ENCODE results near the gene NTRK2.
A peak's percentile ranks its signal among the peaks of the same experiment; 100 is the strongest.

The NTRK2 gene

DNA sequence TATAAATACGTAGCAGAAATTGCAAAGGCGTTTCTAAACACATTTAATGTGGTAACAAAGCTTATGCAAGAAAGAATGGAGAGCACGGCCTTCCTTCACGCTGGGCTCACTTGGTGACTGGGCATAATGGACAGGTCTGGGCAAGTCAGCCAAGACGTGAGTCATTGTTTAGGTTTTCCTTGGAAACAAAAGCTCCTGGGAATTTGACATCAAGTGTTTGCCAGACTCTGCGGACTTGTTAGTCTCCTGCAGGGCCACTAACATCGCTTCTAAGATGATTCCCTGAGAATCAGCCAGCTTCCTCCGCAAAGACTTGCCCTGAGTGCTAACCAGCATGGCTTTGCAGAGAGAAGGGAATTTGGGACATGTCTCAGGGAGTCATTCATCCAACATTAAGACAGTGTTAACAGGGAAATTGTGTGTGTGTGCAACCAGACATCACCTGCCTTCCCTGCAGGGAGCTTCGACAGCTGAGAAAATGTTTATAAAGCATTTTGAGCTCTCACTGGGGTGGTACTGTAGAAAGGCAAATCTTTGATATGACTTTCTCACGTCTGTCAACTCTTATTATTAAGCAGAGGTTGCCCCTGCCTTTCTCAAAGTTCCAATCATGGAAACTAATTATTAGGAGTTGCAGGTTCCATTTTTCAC is 182.5 kb downstream of the NTRK2 start:
- DNase-seq (ENCODE audit: low spot score): peak; percentile 89

DNA sequence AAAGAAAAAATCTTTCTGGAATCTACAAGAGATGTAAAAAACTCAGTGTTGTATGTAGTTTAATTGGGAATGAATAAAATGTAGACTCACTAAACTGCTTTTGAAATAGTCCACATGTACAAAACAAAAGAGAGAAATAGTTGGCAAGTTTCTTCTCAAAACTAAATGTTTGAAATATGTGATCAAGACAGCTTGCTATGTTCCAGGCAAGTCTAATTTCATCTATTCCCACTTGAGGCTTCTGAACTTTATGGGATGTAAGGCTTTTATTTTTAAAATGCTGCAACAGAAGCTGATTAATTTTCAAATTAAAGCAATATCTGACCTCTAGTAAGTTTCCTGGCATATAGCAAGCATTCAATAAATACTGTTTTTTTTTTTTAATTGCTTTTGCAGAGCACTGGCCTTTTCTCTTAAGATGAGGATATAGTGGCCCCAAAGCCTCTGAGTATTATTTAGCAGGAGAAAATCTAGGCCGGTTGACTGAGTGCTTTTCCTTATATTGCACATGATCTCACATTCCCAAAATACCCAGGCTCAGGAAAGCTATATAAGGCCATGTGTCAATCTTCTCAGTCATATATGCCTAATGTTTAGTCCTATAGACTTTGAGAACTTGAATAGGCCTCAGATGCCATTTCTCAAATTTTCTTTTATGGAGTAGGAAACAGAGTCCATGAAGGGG is 183.2 kb downstream of the NTRK2 start:
- DNase-seq (ENCODE audit: low spot score): no peak

DNA sequence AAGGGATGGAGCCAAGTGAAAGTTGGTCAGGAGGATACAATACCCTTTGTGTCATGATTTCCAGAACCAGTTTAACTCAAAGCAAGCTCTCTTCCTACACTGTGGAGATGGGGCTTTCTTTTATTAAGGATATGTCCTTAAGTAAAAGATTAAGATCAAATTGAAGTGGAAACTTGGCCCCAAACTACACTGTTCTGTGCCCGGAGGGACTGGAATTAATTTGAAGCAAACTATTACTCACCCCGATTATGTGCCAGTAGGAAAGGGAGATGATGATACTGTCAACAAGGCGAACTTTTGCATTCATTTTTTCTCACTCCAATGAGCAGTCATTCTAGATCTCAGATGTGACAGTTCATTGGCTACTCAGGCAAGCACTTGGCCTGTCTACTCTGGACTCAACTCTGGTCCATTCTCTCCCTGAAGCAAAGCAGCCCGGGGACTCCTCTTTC is 186.7 kb downstream of the NTRK2 start:
- DNase-seq (ENCODE audit: low spot score): peak; percentile 49

DNA sequence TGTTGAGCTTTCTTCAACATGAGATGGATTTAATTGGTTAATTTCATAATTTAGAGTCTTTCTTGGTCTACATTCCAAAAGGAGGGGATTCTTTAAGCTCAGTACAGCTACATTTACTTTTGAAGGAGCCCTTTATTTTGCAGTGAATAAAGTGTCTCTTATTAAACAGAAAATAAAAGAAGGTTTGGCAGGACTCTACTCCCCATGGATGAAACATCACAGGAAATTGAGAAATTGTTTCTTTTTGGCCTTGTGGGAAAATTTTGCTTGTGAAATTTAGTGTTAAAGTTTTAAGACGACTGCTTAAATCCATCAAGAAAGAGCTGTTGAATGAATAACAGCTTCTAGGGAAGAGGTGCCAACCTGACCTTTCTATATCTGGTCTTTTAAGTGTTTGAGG is 187.7 kb downstream of the NTRK2 start:
- no peak for DNase-seq (ENCODE audit: low spot score)

DNA sequence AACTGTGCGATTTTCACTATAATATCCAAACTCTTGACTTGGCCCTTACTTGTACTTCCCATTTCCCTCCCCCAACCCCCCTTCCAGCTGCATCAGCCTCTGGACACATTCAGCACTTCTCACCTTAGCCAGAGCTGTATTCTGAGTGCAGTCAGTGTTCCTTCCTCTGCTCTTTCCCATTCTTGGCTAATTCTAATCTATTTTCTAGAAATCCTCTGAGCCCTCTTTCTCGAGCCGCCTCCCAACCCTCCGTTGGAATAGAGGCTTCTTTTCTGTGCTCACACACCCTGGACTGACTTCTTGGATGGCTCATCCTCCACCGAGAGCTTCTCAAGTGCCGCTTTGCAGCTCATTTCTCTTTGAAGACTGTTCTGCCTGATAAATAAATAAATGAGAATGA is 188.8 kb downstream of the NTRK2 start:
- DNase-seq (ENCODE audit: low spot score): no peak

GRCh38 chr9:84860249-84861115 is 191.0 kb downstream of the NTRK2 start:
- DNase-seq (ENCODE audit: low spot score): no peak

DNA sequence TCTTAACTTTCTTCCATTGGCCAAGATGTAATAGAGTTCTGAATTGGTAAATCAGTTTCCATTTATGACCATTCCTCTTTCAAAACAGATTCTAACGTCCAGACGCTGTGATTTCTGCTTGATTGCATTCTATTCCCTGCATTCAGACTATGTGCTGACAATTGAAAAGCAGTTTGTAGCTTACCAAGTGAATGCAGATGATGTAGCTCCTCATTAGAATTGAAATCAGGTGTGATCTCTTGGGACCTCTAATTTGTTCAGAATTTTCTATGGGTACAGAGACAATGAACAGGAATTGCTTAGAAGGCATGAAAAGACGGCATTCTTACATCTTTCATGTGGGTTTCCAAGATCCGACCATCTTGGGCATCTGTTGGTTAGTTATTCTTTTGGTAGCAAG is 191.9 kb downstream of the NTRK2 start:
- DNase-seq (ENCODE audit: low spot score): no peak

GRCh38 chr9:84862308-84862707 is 192.8 kb downstream of the NTRK2 start:
- no peak for DNase-seq (ENCODE audit: low spot score)

DNA sequence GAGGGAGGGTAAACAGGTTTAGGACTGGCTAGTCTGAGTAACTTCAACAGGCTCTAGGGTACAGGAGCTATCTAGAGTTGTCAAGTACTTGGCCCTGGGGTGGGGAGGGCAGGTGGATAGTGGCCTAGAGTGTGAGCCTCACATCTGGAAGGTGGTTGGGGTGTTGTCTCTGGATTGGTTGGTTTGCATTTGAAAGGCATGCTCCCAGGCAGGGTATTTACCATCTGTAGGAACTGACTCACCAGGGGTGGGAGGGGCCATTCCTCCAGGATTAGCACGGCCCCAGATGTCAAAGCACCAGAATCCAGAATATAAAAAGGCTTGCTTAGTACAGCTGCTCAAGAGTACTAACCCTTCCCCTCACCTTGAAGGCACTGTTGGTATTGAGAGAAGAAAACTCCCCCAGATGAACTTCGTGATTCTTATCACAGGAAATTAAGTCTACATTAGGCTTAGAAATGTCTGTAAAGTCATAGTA is 193.3 kb downstream of the NTRK2 start:
- DNase-seq (ENCODE audit: low spot score): peak; percentile 88

GRCh38 chr9:84863372-84863771 is 193.8 kb downstream of the NTRK2 start:
- DNase-seq (ENCODE audit: low spot score): no peak

DNA sequence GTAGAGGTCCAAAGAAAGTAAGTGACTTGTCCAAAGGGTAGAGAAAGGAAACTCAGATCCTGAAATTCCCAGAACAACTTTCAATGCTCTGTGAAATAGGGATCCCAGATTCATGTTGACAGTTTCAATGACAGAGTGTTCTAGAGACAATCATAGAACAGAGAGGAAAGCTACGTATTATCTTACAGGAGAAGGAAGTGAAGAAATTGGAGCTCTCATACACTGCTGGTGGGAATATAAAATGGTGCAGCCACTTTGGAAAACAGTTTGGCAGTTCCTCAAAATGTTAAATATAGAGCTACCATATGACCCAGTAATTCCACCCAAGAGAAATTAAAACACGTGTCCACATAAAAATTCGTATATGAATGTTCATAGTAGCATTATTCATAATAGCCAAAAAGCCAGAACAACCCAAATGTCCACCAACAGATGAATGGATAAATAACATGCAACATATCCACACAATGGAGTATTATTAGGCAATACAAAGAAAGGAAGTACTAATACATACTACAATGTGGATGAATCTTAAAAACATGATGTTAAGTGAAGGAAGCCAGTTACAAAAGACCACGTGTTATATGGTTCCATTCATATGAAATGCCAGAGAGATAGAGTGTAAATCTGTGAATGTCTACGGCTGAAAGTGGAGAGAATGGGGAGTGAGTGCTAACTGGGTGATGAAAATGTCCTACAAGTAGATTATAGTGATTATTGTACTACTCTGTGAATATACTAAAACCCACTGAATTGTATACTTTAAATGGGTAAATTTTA is 197.1 kb downstream of the NTRK2 start:
- DNase-seq (ENCODE audit: low spot score): no peak

DNA sequence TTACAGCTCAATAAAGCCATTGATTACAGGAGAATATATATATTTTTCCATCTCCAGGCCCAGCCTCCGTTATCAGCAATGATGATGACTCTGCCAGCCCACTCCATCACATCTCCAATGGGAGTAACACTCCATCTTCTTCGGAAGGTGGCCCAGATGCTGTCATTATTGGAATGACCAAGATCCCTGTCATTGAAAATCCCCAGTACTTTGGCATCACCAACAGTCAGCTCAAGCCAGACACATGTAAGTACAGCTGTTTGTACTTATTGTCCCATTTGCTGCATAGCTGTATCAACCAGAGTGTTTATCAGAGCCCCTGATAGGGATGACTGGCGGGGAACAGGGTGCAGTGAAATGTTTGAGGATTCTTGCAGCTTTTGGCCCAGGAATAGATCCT is 197.7 kb downstream of the NTRK2 start:
- no peak for DNase-seq (ENCODE audit: low spot score)

- no peak for DNase-seq (ENCODE audit: low spot score)
These were observed 199.6 kb downstream of the NTRK2 start for GRCh38 chr9:84869091-84869490.

DNA sequence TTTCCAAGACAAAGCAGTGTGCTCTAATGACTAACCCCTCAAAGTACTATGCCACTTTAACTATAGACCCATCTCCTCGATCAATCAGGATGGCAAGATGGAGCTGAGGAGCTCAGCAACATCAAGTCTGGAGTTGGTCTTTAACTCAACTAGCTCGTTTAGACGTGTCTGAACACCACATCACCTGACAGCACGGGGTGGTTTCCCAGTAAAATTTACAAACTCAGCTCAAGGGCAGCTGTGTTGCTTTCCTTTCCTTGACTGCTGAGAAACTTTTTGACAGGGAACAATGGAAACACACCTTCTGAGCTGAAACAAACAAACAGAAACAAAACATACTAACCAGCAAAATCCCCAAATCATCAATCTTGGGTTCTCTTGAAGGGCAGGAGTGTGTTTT is 202.5 kb downstream of the NTRK2 start:
- DNase-seq (ENCODE audit: low spot score): no peak

DNA sequence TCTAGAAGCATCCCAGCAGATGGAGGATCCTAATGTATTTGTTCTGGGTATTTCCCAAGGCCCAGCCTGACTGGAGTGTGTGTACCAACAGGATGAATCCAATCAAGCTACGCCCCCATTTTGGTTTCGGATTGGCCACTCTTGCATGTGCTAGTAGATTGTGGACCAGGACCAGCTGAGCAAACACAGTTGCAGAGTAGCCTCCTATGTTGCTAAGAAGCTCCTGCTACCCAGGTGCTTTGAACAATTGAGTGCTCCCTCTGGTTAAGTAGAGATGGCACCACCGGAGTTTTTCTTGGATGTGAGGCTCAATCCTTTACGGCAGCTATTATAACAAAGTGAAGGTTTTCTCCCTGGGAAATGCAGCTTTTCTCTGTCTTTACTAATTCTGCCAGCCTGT is 204.5 kb downstream of the NTRK2 start:
- DNase-seq (ENCODE audit: low spot score): no peak

GRCh38 chr9:84874596-84874995 is 205.1 kb downstream of the NTRK2 start:
- peak; percentile 25 for DNase-seq (ENCODE audit: low spot score)

GRCh38 chr9:84875193-84875592 is 205.7 kb downstream of the NTRK2 start:
- no peak for DNase-seq (ENCODE audit: low spot score)

DNA sequence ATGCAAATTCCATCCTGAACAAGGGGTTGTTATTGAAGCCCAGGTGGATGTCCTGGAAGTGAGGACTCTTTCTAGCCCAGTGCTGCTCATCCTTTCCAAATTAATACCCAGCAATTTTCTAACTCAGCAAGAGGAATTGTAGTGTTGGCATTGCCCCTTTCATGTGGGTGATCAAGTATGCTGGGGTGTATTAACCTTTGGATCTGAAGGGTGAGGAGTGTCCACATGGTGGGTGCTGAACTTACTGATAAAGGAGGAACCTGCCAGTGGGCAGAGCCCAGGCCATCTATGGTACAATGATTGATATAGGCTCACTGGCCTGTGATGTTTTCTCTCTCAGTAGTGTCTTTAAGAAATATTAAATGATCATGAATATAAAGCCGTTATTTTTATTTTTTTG is 210.1 kb downstream of the NTRK2 start:
- DNase-seq (ENCODE audit: low spot score): no peak

GRCh38 chr9:84880835-84881234 is 211.3 kb downstream of the NTRK2 start:
- DNase-seq (ENCODE audit: low spot score): no peak

GRCh38 chr9:84886866-84887265 is 217.3 kb downstream of the NTRK2 start:
- DNase-seq (ENCODE audit: low spot score): no peak

DNA sequence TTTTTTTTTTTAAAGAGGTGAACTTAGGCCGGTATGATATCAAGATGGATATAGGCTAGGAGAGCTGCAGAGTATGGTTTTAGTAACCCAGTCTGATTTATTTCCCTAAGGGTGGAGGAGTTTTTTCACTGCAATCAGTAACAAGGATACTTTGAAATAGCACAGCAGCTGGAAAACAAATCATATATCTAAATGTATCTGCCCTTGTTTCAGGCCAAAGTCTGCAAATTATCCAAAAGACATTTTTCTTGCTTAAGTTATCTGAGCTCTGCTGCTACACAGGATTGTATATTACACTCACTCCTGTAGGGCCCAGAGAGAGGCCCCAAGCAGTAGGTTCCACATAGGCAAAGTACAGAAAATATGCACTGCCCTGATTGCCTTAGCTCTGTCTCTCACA is 222.4 kb downstream of the NTRK2 start:
- no peak for DNase-seq (ENCODE audit: low spot score)
